HFFc6 (cell line): ENCODE data around the gene PAQR3. TPM values are rescaled to one million over a fixed set of nuclear protein-coding genes. Genes with fewer than 3 reads are reported as not detected.
A peak's percentile ranks its signal among the peaks of the same experiment; 100 is the strongest.

Source experiments
- DNase-seq: peaks from one replicate; pipeline ENCODE4 v3.0.0-alpha.2; 2018
- H3K27ac Mint-ChIP-seq: 2 replicates; pipeline ENCODE4 v1.8.0; 2020; ENCODE audit warnings: mild to moderate bottlenecking, mixed read lengths
- H3K27me3 Mint-ChIP-seq: 2 replicates; pipeline ENCODE4 v1.8.0; 2021; ENCODE audit warnings: mild to moderate bottlenecking, moderate library complexity, mixed read lengths; ENCODE audit not compliant: insufficient read depth
- H3K36me3 Mint-ChIP-seq: 2 replicates; pipeline ENCODE4 v1.8.0; 2021; ENCODE audit warnings: low read depth, mixed read lengths
- H3K4me1 Mint-ChIP-seq: 2 replicates; pipeline ENCODE4 v1.8.0; 2020; ENCODE audit warnings: low read depth, mixed read lengths
- H3K4me3 Mint-ChIP-seq: 2 replicates; pipeline ENCODE4 v1.8.0; 2020; ENCODE audit warnings: mild to moderate bottlenecking, moderate library complexity, mixed read lengths
- H3K9me3 Mint-ChIP-seq: 2 replicates; pipeline ENCODE4 v1.8.0; 2020; ENCODE audit warnings: mild to moderate bottlenecking, mixed read lengths
- CTCF ChIP-seq: fragments of 200-600 bp; sonication (generic); IDR thresholded peaks from 2 replicates; pipeline ENCODE4 v1.5.0; 2021; ENCODE audit warnings: antibody characterized with exemption, mild to moderate bottlenecking
- long read RNA-seq: library from polyadenylated mRNA; unstranded; transcript quantifications from one replicate; pipeline ENCODE4 v2.0.0, GENCODE V29; 2019
- total RNA-seq, 6 experiments: library from RNA; stranded (reverse); fragmentation: NEBNext Ultra II Directional; extraction: Animal tissue kit (Norgen Biotek cat#: 25700); gene quantifications; 2 replicates in 1 of 6; 3 replicates in 5 of 6; pipeline ENCODE4 v1.2.3, GENCODE V29; 2021

Gene PAQR3
- 10 to 100 TPM; 18.1 to 26.3 (median 22.1) TPM for total RNA-seq
- long read RNA-seq, partial matches to known transcripts = 1 of 6 reads
- long read RNA-seq, other reads (novel, unspliced or antisense) = 5 of 6 reads

- Mint-ChIP-seq H3K4me3 (peak within 1 kb of the TSS; percentile 96), H3K36me3 (no peaks in the 10 kb centered on the region), H3K27ac (peak within 1 kb of the TSS; percentile 94), H3K9me3 (no peaks in the 10 kb centered on the region), H3K4me1 (peaks cover 29% of the 10 kb centered on the region), H3K27me3 (peaks cover 10% of the 10 kb centered on the region)
- DNase-seq = peak; percentile 62
- no peak for TF ChIP-seq CTCF
Measured at GRCh38 chr4:78938868-78939666, at the start of gene PAQR3. TSS of gene PAQR3 (minus strand) at chr4:78939438. CDS start at chr4:78939224, 214 bp downstream.

- Mint-ChIP-seq H3K36me3 (no peaks in the 10 kb centered on the region), H3K9me3 (no peaks in the 10 kb centered on the region), H3K27me3 (peaks cover 7% of the 10 kb centered on the region), H3K4me3 (no peak overlapping the region), H3K27ac (no peak overlapping the region), H3K4me1 (no peaks in the 10 kb centered on the region)
- no peak for DNase-seq
- TF ChIP-seq CTCF = no peak
Measured at GRCh38 chr4:78987683-78988082, 48.4 kb upstream of the PAQR3 start.

- Mint-ChIP-seq H3K4me1 (no peaks in the 10 kb centered on the region), H3K9me3 (no peaks in the 10 kb centered on the region), H3K27me3 (peaks cover 7% of the 10 kb centered on the region), H3K4me3 (no peak overlapping the region), H3K36me3 (no peaks in the 10 kb centered on the region), H3K27ac (no peak overlapping the region)
- TF ChIP-seq CTCF = no peak
- no peak for DNase-seq
Measured at GRCh38 chr4:78984593-78984992, 45.4 kb upstream of the PAQR3 start.

- DNase-seq = no peak
- no peak for TF ChIP-seq CTCF
- Mint-ChIP-seq H3K4me1 (no peaks in the 10 kb centered on the region), H3K4me3 (no peak overlapping the region), H3K27ac (no peak overlapping the region), H3K9me3 (no peaks in the 10 kb centered on the region), H3K36me3 (no peaks in the 10 kb centered on the region), H3K27me3 (peaks cover 5% of the 10 kb centered on the region)
Measured at GRCh38 chr4:78975865-78976264, 36.6 kb upstream of the PAQR3 start.

- H3K27me3 Mint-ChIP-seq = no peaks in the 10 kb centered on the region; the same call in none of the 2 replicates
- H3K27ac Mint-ChIP-seq = no peak overlapping the region
- no peaks in the 10 kb centered on the region for H3K36me3 Mint-ChIP-seq
- DNase-seq = no peak
- H3K9me3 Mint-ChIP-seq = no peaks in the 10 kb centered on the region
- no peak for TF ChIP-seq CTCF
- H3K4me1 Mint-ChIP-seq = no peaks in the 10 kb centered on the region
- no peak overlapping the region for H3K4me3 Mint-ChIP-seq
Measured at GRCh38 chr4:78971776-78972175, 32.5 kb upstream of the PAQR3 start.
